ENCODE results near the gene BMAL1. TPM values are rescaled to one million over a fixed set of nuclear protein-coding genes. Genes with fewer than 3 reads are reported as not detected.

The BMAL1 gene
- total and polyA plus RNA-seq, 2 donors (not counting 3 experiments of a cell fraction or from before 2014, with no cell fraction given), result 5.8 to 10.1 TPM

- H4K20me1 ChIP-seq (replicated peaks; ENCODE audit: control insufficient read depth, extremely low read depth, insufficient read depth, low read length), result no peaks in the 10 kb centered on the region
- no peaks in the 10 kb centered on the region for H3K9me1 ChIP-seq (replicated peaks; ENCODE audit: control insufficient read depth, extremely low read depth, insufficient read depth, low read length)
- no peak for FAIRE-seq
- POLR2A ChIA-PET, result no interaction called here
- H3K36me3 ChIP-seq (ENCODE audit: control insufficient read depth in 2 of 2, extremely low read depth in 1 of 2, insufficient read depth in 2 of 2, low read length in 2 of 2), result no peaks in the 10 kb centered on the region
- no peaks in the 10 kb centered on the region for H3K9me3 ChIP-seq (replicated peaks; ENCODE audit: control insufficient read depth, insufficient read depth, low read length)
- BruUV-seq (replicated peaks), result no TSS peak
- H3K27me3 ChIP-seq (ENCODE audit: control insufficient read depth in 2 of 2, insufficient read depth in 2 of 2, low read length in 2 of 2), result no peaks in the 10 kb centered on the region
- peak overlapping the region; percentile 75 for H3K4me2 ChIP-seq (ENCODE audit: insufficient read depth, low read length)
- peak overlapping the region; percentile 34 for H2AFZ ChIP-seq (ENCODE audit: low read depth, low read length)
- H3K79me2 ChIP-seq (ENCODE audit: control insufficient read depth, insufficient read depth, low read length), result no peaks in the 10 kb centered on the region
- H3K4me3 ChIP-seq (replicated peaks in 1 of 3; ENCODE audit: insufficient read depth in 1 of 3, low read depth in 1 of 3, low read length in 3 of 3), result peak overlapping the region in 1 of 3 experiments; percentile 13
- dilution Hi-C loops (cut with MboI; ENCODE audit: extremely low pct_ligation_motif_present, low sequenced_read_pairs) (no loop called here), intact Hi-C loops (cut with micrococcal nuclease) (loop anchor here (1.0 to 5.0 kb wide), 4 partner anchors 16 to 154 kb away; partner anchors contain the start of gene BMAL1)
- H3K4me1 ChIP-seq (ENCODE audit: control insufficient read depth, extremely low read depth, insufficient read depth, low read length), result peaks cover 35% of the 10 kb centered on the region
- peak overlapping the region; percentile 82 for H3K27ac ChIP-seq (ENCODE audit: insufficient read depth, low read depth, low read length)
- CTCF ChIA-PET, result interaction anchor here (1.0 to 3.0 kb wide), 12 partner anchors 11 to 930 kb away, joined by 3 to 20 read pairs (median 4); no protein-coding TSS in a partner anchor
- peak overlapping the region; percentile 60 for H3K9ac ChIP-seq (replicated peaks; ENCODE audit: extremely low read depth, insufficient read depth, low read length)
- DNase-seq (ENCODE audit: low read depth, low spot score), result peak; percentile 68
- TF ChIP-seq JUN (IDR thresholded peaks at IDR 0.05; ENCODE audit: borderline replicate concordance, insufficient read depth, insufficient read length, low read depth) (peak; percentile 96), MYC (IDR thresholded peaks at IDR 0.05; ENCODE audit: low read depth, low read length) (no peak), POLR2AphosphoS5 (IDR thresholded peaks at IDR 0.05; ENCODE audit: insufficient read depth, low read depth, low read length) (peak; percentile 66), CTCF (IDR thresholded peaks at IDR 0.05; ENCODE audit: extremely low read depth in 1 of 2, insufficient read depth in 1 of 2, low read depth in 1 of 2, low read length in 2 of 2) (no peak), FOS (IDR thresholded peaks at IDR 0.05; ENCODE audit: borderline replicate concordance, insufficient read depth, low read length) (peak; percentile 93), GATA2 (IDR thresholded peaks at IDR 0.05; ENCODE audit: insufficient read depth, insufficient read length, low read depth, low read length) (peak; percentile 58), POLR2A (IDR thresholded peaks at IDR 0.05; ENCODE audit: low read depth, low read length) (peak; percentile 24)
Observed at GRCh38 chr11:13261591-13262061, 16.0 kb upstream of the BMAL1 start.
